SK-N-SH (cell line): ENCODE measurements around the gene KRT73. TPM values are rescaled to one million over a fixed set of nuclear protein-coding genes. Genes with fewer than 3 reads are reported as not detected.

Experiments used
- CTCF ChIA-PET: fragments of 300-600, 350-600 bp; formaldehyde crosslinking; extraction: SDS; loops from one replicate; lab custom pipeline; 2021; lab: Yijun Ruan, JAX
- POLR2A ChIA-PET: fragments of 350-600 bp; sonication (Branson Sonifier 250); formaldehyde crosslinking; extraction: SDS; loops from one replicate; lab custom pipeline; 2020; ENCODE audit warnings: antibody characterized with exemption, inconsistent platforms; lab: Yijun Ruan, JAX
- DNase-seq: peaks from one replicate; pipeline ENCODE4 v3.0.0; 2012
- H2AFZ ChIP-seq: fragments of 200-600 bp; sonication (generic); 2 replicates; pipeline ENCODE4 v1.8.1; 2016; ENCODE audit warnings: antibody characterized with exemption, mild to moderate bottlenecking, low read depth
- H3F3A ChIP-seq: fragments of 200-600 bp; sonication (generic); replicated peaks from 2 replicates; pipeline ENCODE3; 2016; ENCODE audit warnings: antibody characterized with exemption, mild to moderate bottlenecking; ENCODE audit not compliant: insufficient read depth
- H3K27ac ChIP-seq, 2 experiments: fragments of 200-500 bp in 1 of 2; fragments of 200-600 bp in 1 of 2; sonication (Bioruptor generic) in 1 of 2; sonication (generic), shearing (Covaris generic) in 1 of 2; 2 replicates each; pipeline versions ENCODE4 v1.5.1 to v1.6.1; 2014 to 2016; ENCODE audit warnings: low read depth in 2 of 2, inconsistent platforms in 1 of 2, low read length in 1 of 2, mild to moderate bottlenecking in 1 of 2, mixed read lengths in 1 of 2
- H3K27me3 ChIP-seq: fragments of 200-600 bp; sonication (generic), shearing (Covaris generic); 2 replicates; pipeline ENCODE4 v1.6.1; 2016; ENCODE audit warnings: mixed run types; ENCODE audit not compliant: insufficient read depth
- H3K36me3 ChIP-seq, 2 experiments: fragments of 200-500 bp in 1 of 2; fragments of 200-600 bp in 1 of 2; sonication (Bioruptor generic) in 1 of 2; sonication (generic) in 1 of 2; replicated peaks in 1 of 2; 2 replicates each; pipeline versions ENCODE3 to v1.5.1; 2014 to 2016; ENCODE audit warnings: low read length in 1 of 2, mild to moderate bottlenecking in 1 of 2; ENCODE audit not compliant: insufficient read depth in 2 of 2, control insufficient read depth in 1 of 2
- H3K4me1 ChIP-seq, 2 experiments: fragments of 200-500 bp in 1 of 2; fragments of 200-600 bp in 1 of 2; sonication (Bioruptor generic) in 1 of 2; sonication (generic), shearing (Covaris generic) in 1 of 2; 2 replicates each; pipeline versions ENCODE4 v1.5.1 to v1.6.1; 2014 to 2016; ENCODE audit warnings: low read depth in 1 of 2, low read length in 1 of 2, mixed run types in 1 of 2; ENCODE audit not compliant: insufficient read depth in 2 of 2, control insufficient read depth in 1 of 2
- H3K4me2 ChIP-seq: fragments of 200-600 bp; sonication (generic), shearing (Covaris generic); 2 replicates; pipeline ENCODE4 v1.6.1; 2017; ENCODE audit warnings: mixed run types
- H3K4me3 ChIP-seq, 2 experiments: fragments of 200-500 bp in 1 of 2; fragments of 200-600 bp in 1 of 2; sonication (Bioruptor generic) in 1 of 2; sonication (generic), shearing (Covaris generic) in 1 of 2; 2 replicates each; pipeline versions ENCODE4 v1.5.1 to v1.8.1; 2014 to 2016; ENCODE audit warnings: low read depth in 2 of 2, inconsistent platforms in 1 of 2, low read length in 1 of 2, mild to moderate bottlenecking in 1 of 2, mixed read lengths in 1 of 2, moderate library complexity in 1 of 2
- H3K79me2 ChIP-seq: fragments of 200-600 bp; sonication (generic); 2 replicates; pipeline ENCODE4 v1.8.1; 2017; ENCODE audit warnings: mild to moderate bottlenecking; ENCODE audit not compliant: insufficient read depth
- H3K9ac ChIP-seq: fragments of 200-600 bp; sonication (generic); 2 replicates; pipeline ENCODE4 v1.6.1; 2017; ENCODE audit warnings: mixed run types
- H3K9me2 ChIP-seq: fragments of 200-600 bp; sonication (generic); 2 replicates; pipeline ENCODE4 v1.6.1; 2017; ENCODE audit warnings: mixed run types
- H3K9me3 ChIP-seq: fragments of 200-600 bp; sonication (generic); 2 replicates; pipeline ENCODE4 v1.6.1; 2017; ENCODE audit warnings: mixed run types, mild to moderate bottlenecking, moderate library complexity
- H4K20me1 ChIP-seq: fragments of 200-600 bp; sonication (generic); 2 replicates; pipeline ENCODE4 v1.6.1; 2017; ENCODE audit warnings: mild to moderate bottlenecking, mixed run types; ENCODE audit not compliant: insufficient read depth
- CHD2 ChIP-seq: fragments of 150-350 bp; IDR thresholded peaks from 2 replicates; pipeline ENCODE4 v1.6.1; 2018; ENCODE audit warnings: low read length; ENCODE audit not compliant: partially characterized antibody
- CTCF ChIP-seq: fragments of 200-600 bp; sonication (generic); IDR thresholded peaks from 2 replicates; pipeline ENCODE4 v1.6.1; 2017; ENCODE audit warnings: antibody characterized with exemption, mild to moderate bottlenecking, moderate library complexity
- ELF1 ChIP-seq: IDR thresholded peaks from 2 replicates; pipeline ENCODE4 v1.4.0; 2012
- FOXM1 ChIP-seq: IDR thresholded peaks from 2 replicates; pipeline ENCODE4 v1.4.0; 2012; ENCODE audit warnings: low read depth, mild to moderate bottlenecking
- GATA2 ChIP-seq: sonication (generic); formaldehyde crosslinking; IDR thresholded peaks from 2 replicates; pipeline ENCODE4 v1.5.0; 2020; ENCODE audit warnings: mild to moderate bottlenecking, missing genetic modification reagents
- IRF3 ChIP-seq: fragments of 150-350 bp; IDR thresholded peaks from 2 replicates; pipeline ENCODE4 v1.6.1; 2016; ENCODE audit warnings: mild to moderate bottlenecking, low read depth, low read length
- JUND ChIP-seq: IDR thresholded peaks from 2 replicates; pipeline ENCODE4 v1.4.0; 2012
- MAX ChIP-seq: IDR thresholded peaks from 2 replicates; pipeline ENCODE4 v1.4.0; 2012; ENCODE audit warnings: low read depth
- MEF2A ChIP-seq: IDR thresholded peaks from 2 replicates; pipeline ENCODE4 v1.4.0; 2012; ENCODE audit warnings: low read depth, borderline replicate concordance
- MXI1 ChIP-seq: IDR thresholded peaks from 2 replicates; pipeline ENCODE4 v1.6.1; 2012; ENCODE audit warnings: mild to moderate bottlenecking, low read depth, low read length, improper control_type of control experiment
- NFIC ChIP-seq: IDR thresholded peaks from 2 replicates; pipeline ENCODE4 v1.4.0; 2012; ENCODE audit warnings: borderline replicate concordance
- POLR2AphosphoS5 ChIP-seq: IDR thresholded peaks from 2 replicates; pipeline ENCODE4 v1.6.1; 2012; ENCODE audit warnings: low read depth, low read length
- RAD21 ChIP-seq: IDR thresholded peaks from 2 replicates; pipeline ENCODE4 v1.6.1; 2012; ENCODE audit warnings: mild to moderate bottlenecking, low read length
- RCOR1 ChIP-seq: fragments of 150-350 bp; IDR thresholded peaks from 2 replicates; pipeline ENCODE4 v1.6.1; 2017; ENCODE audit warnings: antibody characterized with exemption, low read length
- REST ChIP-seq: IDR thresholded peaks from 2 replicates; pipeline ENCODE4 v1.6.1; 2012; ENCODE audit warnings: mild to moderate bottlenecking, low read depth, low read length, moderate library complexity
- RXRA ChIP-seq: IDR thresholded peaks from 2 replicates; pipeline ENCODE4 v1.4.0; 2012; ENCODE audit warnings: low read depth, mild to moderate bottlenecking, borderline replicate concordance
- SIN3A ChIP-seq: IDR thresholded peaks from 2 replicates; pipeline ENCODE4 v1.6.1; 2012; ENCODE audit warnings: low read depth, mild to moderate bottlenecking, low read length, moderate library complexity, borderline replicate concordance
- TAF1 ChIP-seq: IDR thresholded peaks from 2 replicates; pipeline ENCODE4 v1.6.1; 2012; ENCODE audit warnings: low read depth, mild to moderate bottlenecking, low read length, moderate library complexity, borderline replicate concordance
- TEAD4 ChIP-seq: IDR thresholded peaks from 2 replicates; pipeline ENCODE4 v1.4.0; 2012; ENCODE audit warnings: mild to moderate bottlenecking, borderline replicate concordance; ENCODE audit not compliant: insufficient read depth
- YY1 ChIP-seq: IDR thresholded peaks from 2 replicates; pipeline ENCODE4 v1.4.0; 2012; ENCODE audit warnings: low read depth, mild to moderate bottlenecking
- ZBTB33 ChIP-seq: IDR thresholded peaks from 2 replicates; pipeline ENCODE4 v1.4.0; 2012; ENCODE audit warnings: low read depth, borderline replicate concordance
- WGBS: methylation state at CpG from one replicate; pipeline ENCODE4 v1.1.6; 2017; ENCODE audit warnings: low lambda C conversion rate; 5-methylcytosine and 5-hydroxymethylcytosine counted together
- polyA plus RNA-seq, 3 experiments: library from polyadenylated mRNA; depleted of rRNA; stranded (reverse); fragments of >200 nt; gene quantifications; 2 replicates each; pipeline ENCODE4 v1.2.3, GENCODE V29; 2012

Gene KRT73
- polyA plus RNA-seq, 1 of the 3 experiments (the other 2 are of a cell fraction): not detected

GRCh38 chr12:52577316-52577715, 41.0 kb downstream of the KRT73 start (continued):
- TF ChIP-seq REST (no peak), POLR2AphosphoS5 (no peak)

GRCh38 chr12:52575948-52576347, 42.4 kb downstream of the KRT73 start:
- Histone ChIP-seq H3K4me1 (no peaks in the 10 kb centered on the region), H3F3A (no peaks in the 10 kb centered on the region), H3K9ac (no peak overlapping the region), H4K20me1 (no peaks in the 10 kb centered on the region), H3K79me2 (no peaks in the 10 kb centered on the region), H3K27ac (no peak overlapping the region), H3K4me2 (no peak overlapping the region), H3K4me3 (no peak overlapping the region), H2AFZ (no peak overlapping the region), H3K9me2 (no peaks in the 10 kb centered on the region), H3K27me3 (peaks cover 72% of the 10 kb centered on the region), H3K9me3 (no peaks in the 10 kb centered on the region), H3K36me3 (no peaks in the 10 kb centered on the region)
- ChIA-PET POLR2A (no interaction called here), CTCF (interaction anchor here (0.9 kb wide), 1 partner anchor 304 kb away, joined by 4 read pairs; no protein-coding TSS in a partner anchor)
- WGBS: 58% methylated on average over 3 of the region's 3 CpGs
- TF ChIP-seq MEF2A: no peak
- no peak for TF ChIP-seq POLR2AphosphoS5
- no peak for TF ChIP-seq RXRA
- no peak for TF ChIP-seq ELF1
- no peak for TF ChIP-seq TAF1
- no peak for TF ChIP-seq FOXM1
- no peak for TF ChIP-seq GATA2 (CRISPR knock-in tag)
- no peak for TF ChIP-seq NFIC
- no peak for TF ChIP-seq CHD2
- TF ChIP-seq JUND: no peak
- no peak for TF ChIP-seq TEAD4
- no peak for TF ChIP-seq SIN3A
- no peak for TF ChIP-seq CTCF
- no peak for TF ChIP-seq ZBTB33
- TF ChIP-seq IRF3: no peak
- TF ChIP-seq RCOR1: no peak
- TF ChIP-seq YY1: no peak
- no peak for TF ChIP-seq MAX
- no peak for TF ChIP-seq MXI1
- TF ChIP-seq RAD21: no peak
- no peak for DNase-seq
